Smooth muscle cell (in vitro differentiated cells): ENCODE data around the gene MBP. TPM values are rescaled to one million over a fixed set of nuclear protein-coding genes. Genes with fewer than 3 reads are reported as not detected.

Experiments
- DNase-seq: peaks from one replicate; lab custom pipeline; 2025; ENCODE audit not compliant: unreplicated experiment; lab: John Stamatoyannopoulos, UW
- H2AFZ ChIP-seq: fragments of 200-600 bp; sonication (generic); 2 replicates; pipeline ENCODE4 v1.6.0; 2016; ENCODE audit warnings: antibody characterized with exemption, low read depth, mild to moderate bottlenecking
- H3F3A ChIP-seq: fragments of 200-600 bp; sonication (generic); 2 replicates; pipeline ENCODE4 v1.6.0; 2017; ENCODE audit warnings: antibody characterized with exemption, low read depth
- H3K27ac ChIP-seq: fragments of 200-600 bp; sonication (generic); 2 replicates; pipeline ENCODE4 v1.5.1; 2016; ENCODE audit warnings: low read depth, mild to moderate bottlenecking
- H3K27me3 ChIP-seq: fragments of 200-600 bp; sonication (generic); 2 replicates; pipeline ENCODE4 v1.6.1; 2016; ENCODE audit warnings: low read depth, mild to moderate bottlenecking
- H3K36me3 ChIP-seq: fragments of 200-600 bp; sonication (generic); 2 replicates; pipeline ENCODE4 v1.5.1; 2016; ENCODE audit warnings: low read depth
- H3K4me1 ChIP-seq: fragments of 200-600 bp; sonication (generic); 2 replicates; pipeline ENCODE4 v1.5.1; 2016; ENCODE audit warnings: low read depth
- H3K4me2 ChIP-seq: fragments of 200-600 bp; sonication (generic); 2 replicates; pipeline ENCODE4 v1.6.0; 2016; ENCODE audit warnings: mild to moderate bottlenecking
- H3K4me3 ChIP-seq: fragments of 200-600 bp; sonication (generic); 2 replicates; pipeline ENCODE4 v1.5.1; 2016; ENCODE audit warnings: mild to moderate bottlenecking
- H3K79me2 ChIP-seq: fragments of 200-600 bp; sonication (generic); 2 replicates; pipeline ENCODE4 v1.6.0; 2016; ENCODE audit warnings: low read depth, mild to moderate bottlenecking
- H3K9ac ChIP-seq: fragments of 200-600 bp; sonication (generic); 2 replicates; pipeline ENCODE4 v1.6.0; 2016; ENCODE audit warnings: low read depth
- H3K9me3 ChIP-seq: fragments of 200-600 bp; sonication (generic); replicated peaks from 2 replicates; pipeline ENCODE4 v1.5.1; 2016; ENCODE audit warnings: low read depth
- H4K20me1 ChIP-seq: fragments of 200-600 bp; sonication (generic); 2 replicates; pipeline ENCODE4 v1.6.0; 2016; ENCODE audit warnings: low read depth
- WGBS: methylation state at CpG from one replicate; pipeline ENCODE4 v1.1.7; 2016; ENCODE audit warnings: low lambda C conversion rate; 5-methylcytosine and 5-hydroxymethylcytosine counted together
- polyA plus RNA-seq: library from polyadenylated mRNA; unstranded; fragments of >200 nt; fragmentation: Nextera tagmentation; extraction: Ambion mirVana; gene quantifications from 2 replicates; pipeline ENCODE4 v1.2.1, GENCODE V29; 2016
- total RNA-seq: library from RNA; depleted of rRNA; stranded (reverse); fragments of >200 nt; gene quantifications from 2 replicates; pipeline ENCODE4 v1.2.3, GENCODE V29; 2014
- TF ChIP-seq, protein P1 (sequence below): fragments of 200-600 bp; sonication (generic); IDR thresholded peaks from 2 replicates; pipeline ENCODE4 v1.5.1; 2017; ENCODE audit warnings: borderline replicate concordance, mild to moderate bottlenecking, antibody characterized with exemption; ENCODE audit not compliant: insufficient read depth, poor library complexity, severe bottlenecking

MBP gene
- total and polyA plus RNA-seq, 2 experiments from 2014 or later = 1.4 to 5.1 TPM

GRCh38 chr18:77046994-77047393 lies 85.6 kb downstream of the MBP start:
- 95% methylated on average over 17 of the region's 17 CpGs for WGBS
- H3K9me3 ChIP-seq = no peaks in the 10 kb centered on the region
- no peak for DNase-seq
- H2AFZ ChIP-seq = no peak overlapping the region
- no peaks in the 10 kb centered on the region for H3K36me3 ChIP-seq
- no peaks in the 10 kb centered on the region for H3K79me2 ChIP-seq
- no peak overlapping the region for H3K4me2 ChIP-seq
- no peaks in the 10 kb centered on the region for H3K4me1 ChIP-seq
- no peaks in the 10 kb centered on the region for H3F3A ChIP-seq
- H3K27ac ChIP-seq = no peak overlapping the region
- no peaks in the 10 kb centered on the region for H4K20me1 ChIP-seq
- H3K27me3 ChIP-seq = no peaks in the 10 kb centered on the region
- H3K9ac ChIP-seq = no peak overlapping the region
- H3K4me3 ChIP-seq = no peak overlapping the region
- TF ChIP-seq, protein P1, sequence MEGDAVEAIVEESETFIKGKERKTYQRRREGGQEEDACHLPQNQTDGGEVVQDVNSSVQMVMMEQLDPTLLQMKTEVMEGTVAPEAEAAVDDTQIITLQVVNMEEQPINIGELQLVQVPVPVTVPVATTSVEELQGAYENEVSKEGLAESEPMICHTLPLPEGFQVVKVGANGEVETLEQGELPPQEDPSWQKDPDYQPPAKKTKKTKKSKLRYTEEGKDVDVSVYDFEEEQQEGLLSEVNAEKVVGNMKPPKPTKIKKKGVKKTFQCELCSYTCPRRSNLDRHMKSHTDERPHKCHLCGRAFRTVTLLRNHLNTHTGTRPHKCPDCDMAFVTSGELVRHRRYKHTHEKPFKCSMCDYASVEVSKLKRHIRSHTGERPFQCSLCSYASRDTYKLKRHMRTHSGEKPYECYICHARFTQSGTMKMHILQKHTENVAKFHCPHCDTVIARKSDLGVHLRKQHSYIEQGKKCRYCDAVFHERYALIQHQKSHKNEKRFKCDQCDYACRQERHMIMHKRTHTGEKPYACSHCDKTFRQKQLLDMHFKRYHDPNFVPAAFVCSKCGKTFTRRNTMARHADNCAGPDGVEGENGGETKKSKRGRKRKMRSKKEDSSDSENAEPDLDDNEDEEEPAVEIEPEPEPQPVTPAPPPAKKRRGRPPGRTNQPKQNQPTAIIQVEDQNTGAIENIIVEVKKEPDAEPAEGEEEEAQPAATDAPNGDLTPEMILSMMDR = no peak

DNA sequence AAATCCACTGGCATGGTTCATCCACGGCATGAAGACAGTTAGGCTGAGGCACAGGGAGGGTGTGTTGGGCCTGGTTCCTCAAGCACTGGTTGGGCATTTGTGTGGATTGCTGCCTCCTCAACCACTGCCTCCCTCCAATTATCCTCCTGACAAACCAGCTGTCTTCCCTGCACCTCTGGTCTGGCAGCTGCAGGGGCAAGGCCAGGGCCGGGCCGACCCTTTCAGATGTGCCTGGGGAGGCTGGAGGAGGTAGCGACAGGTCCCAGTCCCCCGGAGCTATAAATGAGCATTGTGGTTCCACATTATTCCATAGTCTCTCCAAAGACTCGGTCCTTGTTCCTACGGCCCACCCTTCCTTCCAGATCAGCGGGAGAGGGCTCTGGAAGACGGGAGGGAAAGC lies 86.2 kb downstream of the MBP start:
- Histone ChIP-seq H3F3A (no peaks in the 10 kb centered on the region), H3K79me2 (no peaks in the 10 kb centered on the region), H3K9ac (no peak overlapping the region), H3K4me3 (no peak overlapping the region), H3K36me3 (no peaks in the 10 kb centered on the region), H3K9me3 (no peaks in the 10 kb centered on the region), H3K27me3 (no peaks in the 10 kb centered on the region), H3K4me1 (no peaks in the 10 kb centered on the region), H4K20me1 (no peaks in the 10 kb centered on the region), H2AFZ (no peak overlapping the region), H3K27ac (no peak overlapping the region), H3K4me2 (no peak overlapping the region)
- DNase-seq = no peak
- TF ChIP-seq, protein P1 = no peak
- 63% methylated on average over 9 of the region's 9 CpGs for WGBS

- Histone ChIP-seq H2AFZ (no peak overlapping the region), H3K4me2 (no peak overlapping the region), H3K9me3 (no peaks in the 10 kb centered on the region), H3K4me1 (no peaks in the 10 kb centered on the region), H3K27me3 (no peaks in the 10 kb centered on the region), H3K36me3 (no peaks in the 10 kb centered on the region), H3K9ac (no peak overlapping the region), H3K4me3 (no peak overlapping the region), H4K20me1 (no peaks in the 10 kb centered on the region), H3K79me2 (no peaks in the 10 kb centered on the region), H3K27ac (no peak overlapping the region), H3F3A (no peaks in the 10 kb centered on the region)
- DNase-seq = no peak
- 95% methylated on average over 6 of the region's 6 CpGs for WGBS
- TF ChIP-seq, protein P1 = no peak
Observed at GRCh38 chr18:77045677-77046076, 86.9 kb downstream of the MBP start.

GRCh38 chr18:77044866-77045664 lies 87.5 kb downstream of the MBP start:
- Histone ChIP-seq H3K4me2 (no peak overlapping the region), H2AFZ (no peak overlapping the region), H3K4me1 (no peaks in the 10 kb centered on the region), H3K79me2 (no peaks in the 10 kb centered on the region), H3K36me3 (no peaks in the 10 kb centered on the region), H3K27ac (no peak overlapping the region), H3F3A (no peaks in the 10 kb centered on the region), H3K4me3 (no peak overlapping the region), H4K20me1 (no peaks in the 10 kb centered on the region), H3K9ac (no peak overlapping the region), H3K27me3 (no peaks in the 10 kb centered on the region), H3K9me3 (no peaks in the 10 kb centered on the region)
- WGBS = 76% methylated on average over 14 of the region's 14 CpGs
- TF ChIP-seq, protein P1 = no peak
- DNase-seq = no peak
